Ovary (tissue), 9 donors: ENCODE data around the gene PMPCA. TPM values are rescaled to one million over a fixed set of nuclear protein-coding genes. Genes with fewer than 3 reads are reported as not detected.

Experiments used
- DNase-seq, 5 donors: peaks; one replicate each; pipeline ENCODE4 v3.0.0-alpha.2; 2019 to 2020
- H3K27ac ChIP-seq, 2 donors: fragments of 200-600 bp; one replicate each; pipeline versions ENCODE4 v1.5.1 to v1.8.0; 2019 to 2022
- H3K27me3 ChIP-seq: fragments of 200-600 bp; one replicate; pipeline ENCODE4 v1.8.0; 2022
- H3K36me3 ChIP-seq: fragments of 200-600 bp; sonication (generic); one replicate; pipeline ENCODE4 v1.5.1; 2019
- H3K4me1 ChIP-seq: one replicate; pipeline ENCODE4 v1.8.1; 2013; ENCODE audit warnings: mild to moderate bottlenecking, moderate library complexity; ENCODE audit not compliant: insufficient read depth
- H3K4me3 ChIP-seq: fragments of 200-600 bp; sonication (generic); one replicate; pipeline ENCODE4 v1.5.1; 2017
- H3K9me3 ChIP-seq, 2 donors: fragments of 200-600 bp in 1 of 2; sonication (generic) in 1 of 2; one replicate each; pipeline versions ENCODE4 v1.5.1 to v1.8.1; 2013 to 2019; ENCODE audit warnings: mild to moderate bottlenecking in 1 of 2, moderate library complexity in 1 of 2
- CTCF ChIP-seq, 3 donors: fragments of 450-650 bp in 2 of 3; fragments of 200-600 bp in 1 of 3; IDR thresholded peaks; one replicate each; pipeline versions ENCODE4 v1.5.1 to v1.8.0; 2016 to 2022; ENCODE audit warnings: antibody characterized with exemption in 3 of 3, mild to moderate bottlenecking in 1 of 3
- EP300 ChIP-seq: sonication (generic); formaldehyde crosslinking; IDR thresholded peaks from one replicate; pipeline ENCODE4 v1.6.1; 2017; ENCODE audit warnings: antibody characterized with exemption
- POLR2A ChIP-seq: fragments of 450-650 bp; IDR thresholded peaks from one replicate; pipeline ENCODE4 v1.6.1; 2017; ENCODE audit warnings: antibody characterized with exemption, mild to moderate bottlenecking, moderate library complexity
- WGBS, 3 donors: extraction: QIAGEN DNeasy Blood & Tissue Kit in 1 of 3; methylation state at CpG; one replicate each; pipeline versions ENCODE4 v1.1.5 to v1.1.7; 2013 to 2017; 5-methylcytosine and 5-hydroxymethylcytosine counted together
- intact Hi-C, 4 donors: fragments of 100-400 bp; cut with DNase I; formaldehyde crosslinking; loops; one replicate each; pipeline versions ENCODE4 v1.11.0 to v1.15.1; 2022 to 2023
- polyA plus RNA-seq, 2 donors: library from polyadenylated mRNA; stranded (reverse); fragments of 200-250 nt in 1 of 2; fragments of 350-450 nt in 1 of 2; fragmentation: Illumina TruSeq in 1 of 2; extraction: RNeasy Lipid Tissue Mini Kit (QIAGEN cat#74804) in 1 of 2; gene quantifications; one replicate each; pipeline ENCODE4 v1.2.3, GENCODE V29; 2013 to 2014
- total RNA-seq, 7 donors: library from RNA; depleted of rRNA in 2 of 7; stranded (reverse); fragments of >200 nt in 2 of 7; fragmentation: NEBNext Ultra II Directional in 3 of 7; extraction: Animal tissue kit (Norgen Biotek cat#: 25700) in 3 of 7; gene quantifications; one replicate each; pipeline versions ENCODE4 v1.1.0 to v1.2.4, GENCODE V29; 2016 to 2023
- donor health status: DM: no; HTN: no; CAD: no; lungs with moderate emphysema.
- donor health status: DM: no; HTN: no; CAD: no.
- donor health status: Bipolar disorder and iron deficiency.
- donor health status: DM: yes; HTN: yes; CAD: no.
- donor health status: DM: no; HTN: no; CAD: no.
- donor health status: DM: yes; HTN: yes; CAD: no.

PMPCA gene
- total and polyA plus RNA-seq, 9 donors, result 18.7 to 82.4 (median 40.1) TPM

GRCh38 chr9:136387217-136387616 lies 23.2 kb upstream of the PMPCA start:
- 91 to 94% (median 94%) methylated on average over 19 of the region's 19 CpGs for WGBS, 3 donors
- Histone ChIP-seq H3K36me3 (no peaks in the 10 kb centered on the region), H3K27ac (no peak overlapping the region), H3K9me3 (no peaks in the 10 kb centered on the region), H3K4me3 (no peak overlapping the region), H3K27me3 (no peaks in the 10 kb centered on the region), H3K4me1 (no peaks in the 10 kb centered on the region)
- intact Hi-C loops, result loop anchor here in 1 of 4 donors (10.0 kb wide), 1 partner anchor 242 kb away; no protein-coding TSS in a partner anchor
- no peak for DNase-seq
- no peak for TF ChIP-seq POLR2A
- TF ChIP-seq EP300, result no peak
- TF ChIP-seq CTCF (IDR thresholded peaks at IDR 0.05), result no peak

- no peaks in the 10 kb centered on the region for H3K36me3 ChIP-seq
- intact Hi-C loops, result loop anchor here in 1 of 4 donors (10.0 kb wide), 1 partner anchor 245 kb away; no protein-coding TSS in a partner anchor
- H3K27me3 ChIP-seq, result no peaks in the 10 kb centered on the region
- no peaks in the 10 kb centered on the region for H3K4me1 ChIP-seq
- H3K4me3 ChIP-seq, result no peak overlapping the region
- no peak overlapping the region for H3K27ac ChIP-seq
- DNase-seq, result no peak
- TF ChIP-seq POLR2A, result no peak
- no peak for TF ChIP-seq EP300
- TF ChIP-seq CTCF (IDR thresholded peaks at IDR 0.05), result no peak
- WGBS, 3 donors, result 83 to 86% (median 84%) methylated on average over 14 of the region's 14 CpGs
- no peaks in the 10 kb centered on the region for H3K9me3 ChIP-seq
Observed at GRCh38 chr9:136389396-136389795, 21.1 kb upstream of the PMPCA start.

DNA sequence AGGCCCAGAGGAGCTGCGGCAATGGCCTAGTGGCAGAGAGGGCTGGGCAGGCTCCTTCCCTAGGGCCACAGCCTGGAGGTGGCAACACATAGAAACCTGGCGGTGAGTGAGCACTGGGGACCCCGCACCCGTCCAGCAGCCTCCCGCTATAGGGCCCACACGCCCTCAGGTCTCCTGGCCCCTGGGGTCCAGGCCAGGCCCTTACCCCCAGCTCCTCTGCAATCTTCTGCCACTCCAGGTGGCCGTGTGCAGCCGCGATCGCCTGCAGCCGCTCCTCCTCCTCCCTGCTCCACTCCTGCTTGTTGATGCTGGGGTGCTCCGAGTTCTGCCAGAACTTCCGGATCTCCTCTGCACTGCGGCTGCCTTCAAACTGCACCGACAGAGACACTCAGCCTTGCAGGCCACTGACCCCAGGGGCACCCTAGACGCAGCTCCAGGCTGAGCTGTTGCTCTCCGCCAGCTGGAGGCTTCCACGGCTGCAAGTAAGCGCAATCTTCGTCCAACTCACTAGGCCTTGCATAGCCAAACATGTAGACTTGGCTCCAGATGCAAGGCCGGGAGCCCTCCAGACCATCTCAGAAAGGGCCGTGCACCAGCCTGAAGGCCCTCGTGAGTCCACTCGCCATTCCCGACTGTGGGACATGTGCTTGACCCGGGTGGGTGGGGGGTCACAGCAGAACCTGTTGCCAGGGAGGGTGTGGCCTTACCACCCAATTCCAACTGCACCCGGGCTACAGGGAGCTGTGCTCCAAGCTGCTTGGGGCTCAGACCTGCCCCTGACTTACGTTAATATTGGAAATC lies 18.5 kb upstream of the PMPCA start:
- Histone ChIP-seq H3K27ac (no peak overlapping the region), H3K36me3 (no peaks in the 10 kb centered on the region), H3K4me3 (no peak overlapping the region), H3K4me1 (no peaks in the 10 kb centered on the region), H3K27me3 (no peaks in the 10 kb centered on the region), H3K9me3 (no peaks in the 10 kb centered on the region)
- WGBS, 3 donors, result 84 to 88% (median 88%) methylated on average over 28 of the region's 28 CpGs
- TF ChIP-seq CTCF (IDR thresholded peaks at IDR 0.05) (no peak), POLR2A (no peak), EP300 (no peak)
- DNase-seq, result no peak
- intact Hi-C loops, result no loop called here

DNA sequence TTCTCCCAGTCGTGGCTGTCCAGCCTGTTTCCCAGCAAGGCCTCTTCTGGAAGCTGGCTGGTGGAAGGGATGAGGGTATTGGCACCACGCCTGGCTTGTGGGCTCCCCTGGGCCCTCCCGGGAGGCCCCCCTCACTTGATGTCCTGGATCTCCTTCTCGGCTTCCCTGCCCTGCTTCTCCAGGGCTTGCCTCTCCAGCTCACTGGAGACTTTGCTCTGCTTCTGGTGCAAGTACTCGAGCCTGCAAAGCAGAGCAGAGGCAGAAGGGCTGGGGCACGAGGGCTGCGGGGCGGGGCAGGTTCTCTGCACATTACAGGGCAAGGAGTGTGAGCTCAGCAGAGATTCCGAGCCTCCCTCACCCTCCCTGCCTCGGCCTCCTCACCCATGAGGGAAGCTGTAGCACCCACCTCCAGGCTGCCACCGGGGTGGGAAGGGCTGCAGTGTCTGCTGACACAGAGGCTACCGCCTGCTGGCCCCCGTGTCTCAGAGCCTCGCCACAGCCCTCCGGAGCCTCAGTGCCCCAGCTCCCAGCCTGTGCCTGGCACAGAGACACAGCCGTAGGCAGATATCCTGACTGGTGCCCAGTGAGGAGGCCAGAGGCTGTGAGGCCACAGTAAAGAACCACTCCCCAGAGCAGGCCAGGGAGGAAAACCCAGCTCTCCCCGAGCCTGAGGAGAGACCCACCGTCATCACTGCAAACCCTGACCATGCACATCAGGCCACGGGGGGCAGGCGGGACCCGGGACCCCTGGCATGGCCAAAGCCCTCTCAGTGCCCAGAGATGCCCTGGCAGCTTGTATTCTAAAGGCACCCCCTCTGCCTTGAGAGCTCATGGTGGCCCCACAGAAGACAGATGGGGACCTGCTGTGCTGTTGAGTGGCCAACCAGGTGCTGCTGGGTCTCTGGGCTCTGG lies 17.7 kb upstream of the PMPCA start:
- TF ChIP-seq EP300 (no peak), CTCF (IDR thresholded peaks at IDR 0.05) (no peak), POLR2A (no peak)
- Histone ChIP-seq H3K36me3 (no peaks in the 10 kb centered on the region), H3K4me3 (no peak overlapping the region), H3K27ac (no peak overlapping the region), H3K9me3 (no peaks in the 10 kb centered on the region), H3K4me1 (no peaks in the 10 kb centered on the region), H3K27me3 (no peaks in the 10 kb centered on the region)
- 83 to 88% (median 87%) methylated on average over 21 of the region's 21 CpGs for WGBS, 3 donors
- DNase-seq, result no peak
- intact Hi-C loops, result no loop called here
